PC-3 (cell line): ENCODE results near the gene PIGM. TPM values are rescaled to one million over a fixed set of nuclear protein-coding genes. Genes with fewer than 3 reads are reported as not detected.

Experiments
- ATAC-seq: fragments of 200-7000 bp; cut with Tn5 transposase; 2 replicates; pipeline ENCODE4 v1.9.1; 2020; ENCODE audit warnings: mild to moderate bottlenecking, moderate library complexity
- BruUV-seq: library from RNA; stranded (reverse); fragments of 400-500 nt; replicated peaks from 2 replicates; lab custom pipeline; 2021; lab: Mats Ljungman, UMichigan
- CTCF ChIA-PET: fragments of 300-600 bp; sonication (Branson Sonifier 250); formaldehyde crosslinking; loops from one replicate; lab custom pipeline; 2022; ENCODE audit warnings: antibody characterized with exemption; lab: Charles Lee
- POLR2A ChIA-PET: fragments of 300-600 bp; sonication (Branson Sonifier 250); formaldehyde crosslinking; loops from one replicate; lab custom pipeline; 2022; ENCODE audit warnings: antibody characterized with exemption; ENCODE audit not compliant: unreplicated experiment; lab: Charles Lee
- DNase-seq: peaks from one replicate; pipeline ENCODE4 v3.0.0-alpha.2; 2015
- H2AFZ ChIP-seq: fragments of 300-600 bp; sonication (generic); 2 replicates; pipeline ENCODE4 v1.6.0; 2016; ENCODE audit warnings: antibody characterized with exemption, low read length
- H3F3A ChIP-seq: fragments of 300-600 bp; sonication (generic); one replicate; pipeline ENCODE4 v1.6.0; 2017; ENCODE audit warnings: antibody characterized with exemption, low read length, control low read depth, mild to moderate bottlenecking; ENCODE audit not compliant: unreplicated experiment
- H3K27ac ChIP-seq: fragments of 300-600 bp; sonication (generic); 2 replicates; pipeline ENCODE4 v1.5.1; 2016; ENCODE audit warnings: mild to moderate bottlenecking, low read length
- H3K27me3 ChIP-seq: fragments of 300-600 bp; sonication (generic); 2 replicates; pipeline ENCODE4 v1.6.1; 2016; ENCODE audit warnings: low read length, mixed read lengths
- H3K36me3 ChIP-seq: fragments of 300-600 bp; sonication (generic); 2 replicates; pipeline ENCODE4 v1.6.1; 2016; ENCODE audit warnings: low read depth, mixed run types, low read length, mixed read lengths
- H3K4me1 ChIP-seq: fragments of 300-600 bp; sonication (generic); 2 replicates; pipeline ENCODE4 v1.5.1; 2016; ENCODE audit warnings: low read length; ENCODE audit not compliant: insufficient read depth
- H3K4me2 ChIP-seq: fragments of 300-600 bp; sonication (generic); 2 replicates; pipeline ENCODE4 v1.6.0; 2016; ENCODE audit warnings: low read length
- H3K4me3 ChIP-seq: fragments of 300-600 bp; sonication (generic); 2 replicates; pipeline ENCODE4 v1.5.1; 2016; ENCODE audit warnings: mild to moderate bottlenecking, low read length, mixed read lengths
- H3K79me2 ChIP-seq: fragments of 300-600 bp; sonication (generic); 2 replicates; pipeline ENCODE4 v1.6.1; 2017; ENCODE audit warnings: low read length, mixed read lengths
- H3K9ac ChIP-seq: fragments of 300-600 bp; sonication (generic); 2 replicates; pipeline ENCODE4 v1.6.0; 2016; ENCODE audit warnings: mild to moderate bottlenecking, low read length
- H3K9me2 ChIP-seq: fragments of 300-600 bp; sonication (generic); replicated peaks from 2 replicates; pipeline ENCODE4 v1.6.1; 2016; ENCODE audit warnings: mixed run types, low read length, mixed read lengths
- H3K9me3 ChIP-seq: fragments of 300-600 bp; sonication (generic); 2 replicates; pipeline ENCODE4 v1.6.1; 2016; ENCODE audit warnings: low read length, mixed read lengths
- H4K20me1 ChIP-seq: fragments of 300-600 bp; sonication (generic); 2 replicates; pipeline ENCODE4 v1.6.1; 2016; ENCODE audit warnings: low read length, mixed read lengths
- CTCF ChIP-seq: fragments of 300-600 bp; sonication (generic); conservative IDR thresholded peaks from 2 replicates; pipeline ENCODE4 v1.5.1; 2017; ENCODE audit warnings: antibody characterized with exemption, low read depth, mild to moderate bottlenecking, low read length
- EZH2 ChIP-seq: fragments of 300-600 bp; sonication (generic); IDR thresholded peaks from one replicate; pipeline ENCODE4 v1.6.1; 2017; ENCODE audit warnings: antibody characterized with exemption, mild to moderate bottlenecking, low read length; ENCODE audit not compliant: unreplicated experiment
- EZH2phosphoT487 ChIP-seq: fragments of 300-600 bp; sonication (generic); IDR thresholded peaks from 2 replicates; pipeline ENCODE4 v1.6.1; 2018; ENCODE audit warnings: mild to moderate bottlenecking, antibody characterized with exemption, low read length, borderline replicate concordance
- intact Hi-C: fragments of 100-400 bp; cut with micrococcal nuclease; formaldehyde crosslinking; loops from 2 replicates; pipeline ENCODE4 v1.9.0; 2023
- total RNA-seq: library from RNA; depleted of rRNA; stranded (reverse); fragments of >200 nt; gene quantifications from 2 replicates; pipeline ENCODE4 v1.2.3, GENCODE V29; 2014

PIGM gene
- total RNA-seq, 1 experiment from 2014 or later = 6.9 TPM

- BruUV-seq = no TSS peak
- ATAC-seq = peak; percentile 91
- Histone ChIP-seq H3K27me3 (no peaks in the 10 kb centered on the region), H3K9me2 (no peaks in the 10 kb centered on the region), H3K4me2 (peak overlapping the region; percentile 45), H3K4me1 (peaks cover 33% of the 10 kb centered on the region), H3K27ac (no peak overlapping the region), H4K20me1 (no peaks in the 10 kb centered on the region), H3K9ac (no peak overlapping the region), H3F3A (no peaks in the 10 kb centered on the region), H2AFZ (no peak overlapping the region), H3K79me2 (no peaks in the 10 kb centered on the region), H3K4me3 (no peak overlapping the region), H3K9me3 (no peaks in the 10 kb centered on the region), H3K36me3 (no peaks in the 10 kb centered on the region)
- DNase-seq = peak; percentile 90
- ChIA-PET POLR2A (no interaction called here), CTCF (interaction anchor here (1.3 kb wide), 1 partner anchor 11 kb away, joined by 3 read pairs; no protein-coding TSS in a partner anchor)
- intact Hi-C loops = loop anchor here (2.0 kb wide), 1 partner anchor 36 kb away; no protein-coding TSS in a partner anchor
- TF ChIP-seq CTCF (no peak), EZH2phosphoT487 (no peak), EZH2 (no peak)
These were observed 35.1 kb downstream of the PIGM start for GRCh38 chr1:159996653-159997052.

GRCh38 chr1:159994896-159995295 lies 36.9 kb downstream of the PIGM start:
- no peaks in the 10 kb centered on the region for H3K27me3 ChIP-seq
- intact Hi-C loops = no loop called here
- H3K4me1 ChIP-seq = peaks cover 39% of the 10 kb centered on the region
- DNase-seq (no peak), ATAC-seq (no peak)
- POLR2A ChIA-PET = no interaction called here
- no peaks in the 10 kb centered on the region for H4K20me1 ChIP-seq
- H3K9me3 ChIP-seq = no peaks in the 10 kb centered on the region
- no peaks in the 10 kb centered on the region for H3K36me3 ChIP-seq
- H3K4me2 ChIP-seq = no peak overlapping the region
- BruUV-seq = no TSS peak
- H3K9ac ChIP-seq = no peak overlapping the region
- TF ChIP-seq CTCF = no peak
- no peak for TF ChIP-seq EZH2phosphoT487
- no peak for TF ChIP-seq EZH2
- 0 out of 2 replicates have a peak, but pooled peaks cover 4% of the 10 kb centered on the region for H3K9me2 ChIP-seq
- H3K79me2 ChIP-seq = no peaks in the 10 kb centered on the region
- CTCF ChIA-PET = no interaction called here
- no peaks in the 10 kb centered on the region for H3F3A ChIP-seq
- no peak overlapping the region for H3K4me3 ChIP-seq
- no peak overlapping the region for H3K27ac ChIP-seq
- no peak overlapping the region for H2AFZ ChIP-seq

GRCh38 chr1:159993911-159994310 lies 37.9 kb downstream of the PIGM start:
- Histone ChIP-seq H3F3A (no peaks in the 10 kb centered on the region), H3K4me3 (no peak overlapping the region), H3K79me2 (no peaks in the 10 kb centered on the region), H3K27me3 (no peaks in the 10 kb centered on the region), H3K9ac (no peak overlapping the region), H3K9me2 (0 out of 2 replicates have a peak, but pooled peaks cover 4% of the 10 kb centered on the region), H3K9me3 (no peaks in the 10 kb centered on the region), H3K4me2 (no peak overlapping the region), H3K4me1 (peaks cover 35% of the 10 kb centered on the region), H3K36me3 (no peaks in the 10 kb centered on the region), H2AFZ (no peak overlapping the region), H4K20me1 (no peaks in the 10 kb centered on the region), H3K27ac (no peak overlapping the region)
- BruUV-seq = no TSS peak
- intact Hi-C loops = no loop called here
- no peak for TF ChIP-seq EZH2phosphoT487
- no peak for TF ChIP-seq EZH2
- TF ChIP-seq CTCF = no peak
- ATAC-seq = no peak
- CTCF ChIA-PET = interaction anchor here (0.6 to 0.8 kb wide), 2 partner anchors 14 to 15 kb away, joined by 5 to 7 read pairs; no protein-coding TSS in a partner anchor
- POLR2A ChIA-PET = no interaction called here
- DNase-seq = no peak
